SK-N-SH treated with all-trans-retinoic acid at 6 μM for 48 hours (cell line): ENCODE measurements around the gene SAMSN1.
"Not testable (repeated sequence)": the region's sequence is repeated elsewhere in the genome, so short reads cannot be mapped to it uniquely, and the experiment has no call there.

Source experiments
- ATAC-seq: fragments of 200-7000 bp; cut with Tn5 transposase; 3 replicates; pipeline ENCODE4 v1.9.1; 2020; ENCODE audit warnings: mild to moderate bottlenecking, moderate library complexity
- BACH2 ChIP-seq: fragments of 250-450 bp; sonication (Bioruptor Pico); IDR thresholded peaks from 2 replicates; pipeline ENCODE4 v1.9.0; 2021; ENCODE audit warnings: mild to moderate bottlenecking, borderline replicate concordance
- CREB5 ChIP-seq: fragments of 250-450 bp; sonication (Bioruptor Pico); IDR thresholded peaks from 2 replicates; pipeline ENCODE4 v1.5.1; 2020; ENCODE audit warnings: low read depth, mild to moderate bottlenecking, moderate library complexity
- CSDC2 ChIP-seq: fragments of 250-450 bp; sonication (Bioruptor Pico); IDR thresholded peaks from 2 replicates; pipeline ENCODE4 v1.5.0; 2020; ENCODE audit warnings: mild to moderate bottlenecking, moderate library complexity
- CSRNP3 ChIP-seq: fragments of 250-450 bp; sonication (Bioruptor Pico); IDR thresholded peaks from 2 replicates; pipeline ENCODE4 v1.5.1; 2021; ENCODE audit warnings: mild to moderate bottlenecking, moderate library complexity
- ESRRG ChIP-seq: fragments of 250-450 bp; sonication (Bioruptor Pico); IDR thresholded peaks from 2 replicates; pipeline ENCODE4 v1.6.1; 2021; ENCODE audit warnings: mild to moderate bottlenecking
- GLIS3 ChIP-seq: fragments of 250-450 bp; sonication (Bioruptor Pico); IDR thresholded peaks from 2 replicates; pipeline ENCODE4 v1.5.0; 2020; ENCODE audit warnings: mild to moderate bottlenecking, moderate library complexity
- ISL1 ChIP-seq: fragments of 250-450 bp; sonication (Bioruptor Pico); IDR thresholded peaks from 2 replicates; pipeline ENCODE4 v2.1.2; 2022; ENCODE audit warnings: mild to moderate bottlenecking, moderate library complexity
- OSR1 ChIP-seq: fragments of 250-450 bp; sonication (Bioruptor Pico); IDR thresholded peaks from 2 replicates; pipeline ENCODE4 v1.8.0; 2022; ENCODE audit warnings: moderate library complexity, mild to moderate bottlenecking, inconsistent platforms
- PATZ1 ChIP-seq: fragments of 250-450 bp; sonication (Bioruptor Pico); IDR thresholded peaks from 2 replicates; pipeline ENCODE4 v1.8.0; 2020; ENCODE audit warnings: mild to moderate bottlenecking, moderate library complexity, borderline replicate concordance
- POU6F1 ChIP-seq: fragments of 250-450 bp; sonication (Bioruptor Pico); IDR thresholded peaks from 2 replicates; pipeline ENCODE4 v1.8.0; 2021; ENCODE audit warnings: low read depth, mild to moderate bottlenecking, moderate library complexity, borderline replicate concordance
- SNAI2 ChIP-seq: fragments of 250-450 bp; sonication (Bioruptor Pico); IDR thresholded peaks from 2 replicates; pipeline ENCODE4 v1.5.0; 2020; ENCODE audit warnings: mild to moderate bottlenecking, moderate library complexity
- TCF4 ChIP-seq: fragments of 250-450 bp; sonication (Bioruptor Pico); IDR thresholded peaks from 2 replicates; pipeline ENCODE4 v1.8.0; 2021; ENCODE audit warnings: mild to moderate bottlenecking, moderate library complexity, borderline replicate concordance
- TOX ChIP-seq: fragments of 250-450 bp; sonication (Bioruptor Pico); IDR thresholded peaks from 2 replicates; pipeline ENCODE4 v1.8.0; 2021; ENCODE audit warnings: mild to moderate bottlenecking, moderate library complexity, borderline replicate concordance
- TSHZ2 ChIP-seq: fragments of 250-450 bp; sonication (Bioruptor Pico); IDR thresholded peaks from 2 replicates; pipeline ENCODE4 v1.5.0; 2020; ENCODE audit warnings: mild to moderate bottlenecking, moderate library complexity
- ZC3H10 ChIP-seq: fragments of 250-450 bp; sonication (Bioruptor Pico); IDR thresholded peaks from 2 replicates; pipeline ENCODE4 v1.5.1; 2021; ENCODE audit warnings: mild to moderate bottlenecking, moderate library complexity
- ZFP3 ChIP-seq: fragments of 250-450 bp; sonication (Bioruptor Pico); IDR thresholded peaks from 2 replicates; pipeline ENCODE4 v1.5.0; 2020; ENCODE audit warnings: mild to moderate bottlenecking, moderate library complexity
- ZNF565 ChIP-seq: fragments of 450-650 bp; formaldehyde crosslinking; conservative IDR thresholded peaks from 2 replicates; pipeline ENCODE4 v1.5.0; 2020; ENCODE audit warnings: low read depth, mild to moderate bottlenecking, moderate library complexity
- ZNF70 ChIP-seq: fragments of 450-650 bp; formaldehyde crosslinking; IDR thresholded peaks from 2 replicates; pipeline ENCODE4 v1.5.0; 2020; ENCODE audit warnings: mild to moderate bottlenecking, moderate library complexity
- ZNF8 ChIP-seq: fragments of 450-650 bp; formaldehyde crosslinking; IDR thresholded peaks from 2 replicates; pipeline ENCODE4 v1.5.0; 2020; ENCODE audit warnings: mild to moderate bottlenecking, moderate library complexity

Gene SAMSN1

GRCh38 chr21:14519000-14519399 lies 27.1 kb downstream of the SAMSN1 start:
- TF ChIP-seq ZFP3 (CRISPR knock-in tag) (no peak), ISL1 (CRISPR knock-in tag) (no peak), CSRNP3 (CRISPR knock-in tag) (no peak), CSDC2 (CRISPR knock-in tag) (no peak), POU6F1 (no peak), TOX (CRISPR knock-in tag) (no peak), ZNF8 (no peak)
- TF ChIP-seq, all 23 proteins: peak for 0
- no peak for ATAC-seq

GRCh38 chr21:14513804-14514203 lies 32.3 kb downstream of the SAMSN1 start:
- ATAC-seq: no peak
- no peak for TF ChIP-seq TCF4
- TF ChIP-seq PATZ1 (CRISPR knock-in tag): no peak
- TF ChIP-seq ESRRG (CRISPR knock-in tag): no peak
- TF ChIP-seq ZC3H10 (CRISPR knock-in tag): no peak
- no peak for TF ChIP-seq GLIS3 (CRISPR knock-in tag)
- TF ChIP-seq BACH2 (CRISPR knock-in tag): no peak

- not testable (repeated sequence) for ATAC-seq
Measured at GRCh38 chr21:14506859-14507457, 39.2 kb downstream of the SAMSN1 start.

GRCh38 chr21:14500873-14501272 lies 45.2 kb downstream of the SAMSN1 start:
- TF ChIP-seq CREB5 (CRISPR knock-in tag) (no peak), TOX (CRISPR knock-in tag) (no peak), TSHZ2 (CRISPR knock-in tag) (no peak), SNAI2 (CRISPR knock-in tag) (no peak), POU6F1 (no peak), PATZ1 (CRISPR knock-in tag) (no peak), ZNF565 (CRISPR knock-in tag) (no peak), ZNF8 (no peak), OSR1 (CRISPR knock-in tag) (no peak), TCF4 (no peak), ISL1 (CRISPR knock-in tag) (no peak), ZNF70 (CRISPR knock-in tag) (no peak), CSRNP3 (CRISPR knock-in tag) (no peak), ESRRG (CRISPR knock-in tag) (no peak), ZC3H10 (CRISPR knock-in tag) (no peak), GLIS3 (CRISPR knock-in tag) (no peak)
- ATAC-seq: no peak
